ENCODE data around the gene ACTMAP. TPM values are rescaled to one million over a fixed set of nuclear protein-coding genes. Genes with fewer than 3 reads are reported as not detected.

Gene ACTMAP
- total and polyA plus RNA-seq, 2 of the 13 experiments (the other 11 are each of a cell fraction or from before 2014, with no cell fraction given), result 2.2 to 7.9 TPM

DNA sequence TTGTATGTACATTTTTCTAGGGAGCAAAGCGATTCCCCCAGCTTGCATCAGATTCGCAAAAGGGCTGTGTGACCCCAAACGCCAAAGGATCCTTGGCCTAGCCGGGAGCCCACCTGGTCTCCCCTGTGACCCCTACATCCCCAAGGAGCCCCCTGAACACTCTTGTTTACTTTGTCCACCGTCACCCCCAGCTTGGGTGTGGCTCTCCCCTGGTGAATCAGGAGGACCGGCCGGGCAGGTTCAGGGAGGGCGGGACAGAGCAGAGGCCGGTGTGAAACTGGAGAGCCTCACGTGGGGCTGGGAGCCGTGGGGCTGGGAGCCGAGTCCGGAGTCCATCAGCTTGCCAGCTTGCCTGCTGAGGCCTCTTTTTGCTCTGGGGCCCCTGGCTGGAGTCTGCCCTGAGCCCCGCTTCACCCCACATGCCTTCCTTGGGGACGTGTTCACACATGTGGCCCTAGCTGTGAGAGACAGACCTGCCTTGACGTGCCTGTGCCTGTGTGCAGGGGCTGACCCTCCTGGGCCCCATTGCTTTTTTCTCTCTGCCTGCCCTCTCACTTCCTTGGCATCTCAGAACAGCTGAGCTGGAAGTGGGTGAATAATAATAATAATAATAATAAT lies 31.4 kb downstream of the ACTMAP start (continued):
- TF ChIP-seq ZSCAN20 (CRISPR knock-in tag; IDR thresholded peaks at IDR 0.05; ENCODE audit: borderline replicate concordance) (no peak), NCOA1 (CRISPR knock-in tag; IDR thresholded peaks at IDR 0.05) (no peak), RFX1 (IDR thresholded peaks at IDR 0.05) (no peak), KAT7 (CRISPR knock-in tag; IDR thresholded peaks at IDR 0.05; ENCODE audit: borderline replicate concordance) (peak; percentile 55; the same call in 1 of the 2 replicates), ZSCAN30 (CRISPR knock-in tag; IDR thresholded peaks at IDR 0.05) (no peak), ZNF121 (CRISPR knock-in tag; IDR thresholded peaks at IDR 0.05) (no peak; the same call in 1 of the 2 replicates), KDM6A (CRISPR knock-in tag; IDR thresholded peaks at IDR 0.05; ENCODE audit: low read depth) (peak; percentile 84), CEBPB (IDR thresholded peaks at IDR 0.05; ENCODE audit: borderline replicate concordance, low read depth, low read length) (no peak), SAP130 (CRISPR knock-in tag; IDR thresholded peaks at IDR 0.05; ENCODE audit: low read depth) (peak; percentile 91), ZNF260 (CRISPR knock-in tag; IDR thresholded peaks at IDR 0.05; ENCODE audit: borderline replicate concordance, low read depth) (no peak), ZNF644 (CRISPR knock-in tag; IDR thresholded peaks at IDR 0.05; ENCODE audit: low read depth) (0 out of 2 replicates have a peak, but pooled peaks have one; percentile 11), REPIN1 (CRISPR knock-in tag; IDR thresholded peaks at IDR 0.05; ENCODE audit: borderline replicate concordance, low read depth) (peak; percentile 28; the same call in 1 of the 2 replicates), HDAC2 (CRISPR knock-in tag; IDR thresholded peaks at IDR 0.05) (peak; percentile 50), ZFAT (CRISPR knock-in tag; conservative IDR thresholded peaks at IDR 0.05) (no peak), ZBTB42 (CRISPR knock-in tag; IDR thresholded peaks at IDR 0.05) (no peak), SSRP1 (CRISPR knock-in tag; IDR thresholded peaks at IDR 0.05) (no peak), NFKBIZ (CRISPR knock-in tag; IDR thresholded peaks at IDR 0.05) (no peak; the same call in 1 of the 2 replicates), KMT2B (CRISPR knock-in tag; IDR thresholded peaks at IDR 0.05) (0 out of 2 replicates have a peak, but pooled peaks have one; percentile 23), CENPT (CRISPR knock-in tag; IDR thresholded peaks at IDR 0.05; ENCODE audit: low read depth) (no peak), ZC3H4 (CRISPR knock-in tag; IDR thresholded peaks at IDR 0.05; ENCODE audit: borderline replicate concordance) (no peak), JUN (CRISPR knock-in tag; IDR thresholded peaks at IDR 0.05) (no peak), FOXA1 (IDR thresholded peaks at IDR 0.05) (no peak), FOXA1 (CRISPR knock-in tag; IDR thresholded peaks at IDR 0.05) (peak; percentile 70)
- TF ChIP-seq, protein P1, sequence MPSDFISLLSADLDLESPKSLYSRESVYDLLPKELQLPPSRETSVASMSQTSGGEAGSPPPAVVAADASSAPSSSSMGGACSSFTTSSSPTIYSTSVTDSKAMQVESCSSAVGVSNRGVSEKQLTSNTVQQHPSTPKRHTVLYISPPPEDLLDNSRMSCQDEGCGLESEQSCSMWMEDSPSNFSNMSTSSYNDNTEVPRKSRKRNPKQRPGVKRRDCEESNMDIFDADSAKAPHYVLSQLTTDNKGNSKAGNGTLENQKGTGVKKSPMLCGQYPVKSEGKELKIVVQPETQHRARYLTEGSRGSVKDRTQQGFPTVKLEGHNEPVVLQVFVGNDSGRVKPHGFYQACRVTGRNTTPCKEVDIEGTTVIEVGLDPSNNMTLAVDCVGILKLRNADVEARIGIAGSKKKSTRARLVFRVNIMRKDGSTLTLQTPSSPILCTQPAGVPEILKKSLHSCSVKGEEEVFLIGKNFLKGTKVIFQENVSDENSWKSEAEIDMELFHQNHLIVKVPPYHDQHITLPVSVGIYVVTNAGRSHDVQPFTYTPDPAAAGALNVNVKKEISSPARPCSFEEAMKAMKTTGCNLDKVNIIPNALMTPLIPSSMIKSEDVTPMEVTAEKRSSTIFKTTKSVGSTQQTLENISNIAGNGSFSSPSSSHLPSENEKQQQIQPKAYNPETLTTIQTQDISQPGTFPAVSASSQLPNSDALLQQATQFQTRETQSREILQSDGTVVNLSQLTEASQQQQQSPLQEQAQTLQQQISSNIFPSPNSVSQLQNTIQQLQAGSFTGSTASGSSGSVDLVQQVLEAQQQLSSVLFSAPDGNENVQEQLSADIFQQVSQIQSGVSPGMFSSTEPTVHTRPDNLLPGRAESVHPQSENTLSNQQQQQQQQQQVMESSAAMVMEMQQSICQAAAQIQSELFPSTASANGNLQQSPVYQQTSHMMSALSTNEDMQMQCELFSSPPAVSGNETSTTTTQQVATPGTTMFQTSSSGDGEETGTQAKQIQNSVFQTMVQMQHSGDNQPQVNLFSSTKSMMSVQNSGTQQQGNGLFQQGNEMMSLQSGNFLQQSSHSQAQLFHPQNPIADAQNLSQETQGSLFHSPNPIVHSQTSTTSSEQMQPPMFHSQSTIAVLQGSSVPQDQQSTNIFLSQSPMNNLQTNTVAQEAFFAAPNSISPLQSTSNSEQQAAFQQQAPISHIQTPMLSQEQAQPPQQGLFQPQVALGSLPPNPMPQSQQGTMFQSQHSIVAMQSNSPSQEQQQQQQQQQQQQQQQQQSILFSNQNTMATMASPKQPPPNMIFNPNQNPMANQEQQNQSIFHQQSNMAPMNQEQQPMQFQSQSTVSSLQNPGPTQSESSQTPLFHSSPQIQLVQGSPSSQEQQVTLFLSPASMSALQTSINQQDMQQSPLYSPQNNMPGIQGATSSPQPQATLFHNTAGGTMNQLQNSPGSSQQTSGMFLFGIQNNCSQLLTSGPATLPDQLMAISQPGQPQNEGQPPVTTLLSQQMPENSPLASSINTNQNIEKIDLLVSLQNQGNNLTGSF (CRISPR knock-in tag; IDR thresholded peaks at IDR 0.05), result no peak
- TF ChIP-seq, protein P2, sequence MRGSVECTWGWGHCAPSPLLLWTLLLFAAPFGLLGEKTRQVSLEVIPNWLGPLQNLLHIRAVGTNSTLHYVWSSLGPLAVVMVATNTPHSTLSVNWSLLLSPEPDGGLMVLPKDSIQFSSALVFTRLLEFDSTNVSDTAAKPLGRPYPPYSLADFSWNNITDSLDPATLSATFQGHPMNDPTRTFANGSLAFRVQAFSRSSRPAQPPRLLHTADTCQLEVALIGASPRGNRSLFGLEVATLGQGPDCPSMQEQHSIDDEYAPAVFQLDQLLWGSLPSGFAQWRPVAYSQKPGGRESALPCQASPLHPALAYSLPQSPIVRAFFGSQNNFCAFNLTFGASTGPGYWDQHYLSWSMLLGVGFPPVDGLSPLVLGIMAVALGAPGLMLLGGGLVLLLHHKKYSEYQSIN (CRISPR knock-in tag; IDR thresholded peaks at IDR 0.05; ENCODE audit: borderline replicate concordance), result no peak
- TF ChIP-seq, protein P3, sequence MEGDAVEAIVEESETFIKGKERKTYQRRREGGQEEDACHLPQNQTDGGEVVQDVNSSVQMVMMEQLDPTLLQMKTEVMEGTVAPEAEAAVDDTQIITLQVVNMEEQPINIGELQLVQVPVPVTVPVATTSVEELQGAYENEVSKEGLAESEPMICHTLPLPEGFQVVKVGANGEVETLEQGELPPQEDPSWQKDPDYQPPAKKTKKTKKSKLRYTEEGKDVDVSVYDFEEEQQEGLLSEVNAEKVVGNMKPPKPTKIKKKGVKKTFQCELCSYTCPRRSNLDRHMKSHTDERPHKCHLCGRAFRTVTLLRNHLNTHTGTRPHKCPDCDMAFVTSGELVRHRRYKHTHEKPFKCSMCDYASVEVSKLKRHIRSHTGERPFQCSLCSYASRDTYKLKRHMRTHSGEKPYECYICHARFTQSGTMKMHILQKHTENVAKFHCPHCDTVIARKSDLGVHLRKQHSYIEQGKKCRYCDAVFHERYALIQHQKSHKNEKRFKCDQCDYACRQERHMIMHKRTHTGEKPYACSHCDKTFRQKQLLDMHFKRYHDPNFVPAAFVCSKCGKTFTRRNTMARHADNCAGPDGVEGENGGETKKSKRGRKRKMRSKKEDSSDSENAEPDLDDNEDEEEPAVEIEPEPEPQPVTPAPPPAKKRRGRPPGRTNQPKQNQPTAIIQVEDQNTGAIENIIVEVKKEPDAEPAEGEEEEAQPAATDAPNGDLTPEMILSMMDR (CRISPR knock-in tag; IDR thresholded peaks at IDR 0.05), result 0 out of 2 replicates have a peak, but pooled peaks have one; percentile 13
